Heart right ventricle (tissue), 16 donors: ENCODE results near the gene ORAI2. TPM values are rescaled to one million over a fixed set of nuclear protein-coding genes. Genes with fewer than 3 reads are reported as not detected.

ENCODE experiments used
- ATAC-seq, 8 donors: fragments of 200-7000 bp; cut with Tn5 transposase; one replicate each; pipeline ENCODE4 v1.9.1; 2020; ENCODE audit warnings: mild to moderate bottlenecking in 8 of 8, moderate library complexity in 8 of 8, moderate number of reproducible peaks in 1 of 8
- DNase-seq, 2 donors: peaks; one replicate each; pipeline ENCODE4 v3.0.0-alpha.2; 2020
- H3K27ac ChIP-seq, 10 donors: fragments of 200-600 bp; sonication (generic) in 2 of 10; one replicate each; pipeline versions ENCODE4 v1.5.0 to v1.8.0; 2020 to 2022; ENCODE audit warnings: mild to moderate bottlenecking in 3 of 10
- H3K27me3 ChIP-seq, 7 donors: fragments of 200-600 bp; one replicate each; pipeline ENCODE4 v1.8.0; 2021 to 2022; ENCODE audit warnings: mild to moderate bottlenecking in 2 of 7
- H3K36me3 ChIP-seq, 9 donors: fragments of 200-600 bp; sonication (generic) in 1 of 9; one replicate each; pipeline versions ENCODE4 v1.5.0 to v1.8.0; 2020 to 2022; ENCODE audit warnings: mild to moderate bottlenecking in 2 of 9
- H3K4me1 ChIP-seq, 9 donors: fragments of 200-600 bp; sonication (generic) in 1 of 9; one replicate each; pipeline versions ENCODE4 v1.5.0 to v1.8.0; 2020 to 2022; ENCODE audit warnings: mild to moderate bottlenecking in 4 of 9
- H3K4me3 ChIP-seq, 10 donors: fragments of 200-600 bp; sonication (generic) in 2 of 10; one replicate each; pipeline versions ENCODE4 v1.5.0 to v1.8.0; 2020 to 2022; ENCODE audit warnings: mild to moderate bottlenecking in 7 of 10, moderate library complexity in 2 of 10
- H3K9me3 ChIP-seq, 11 donors: fragments of 200-600 bp in 10 of 11; sonication (generic) in 2 of 11; one replicate each; pipeline versions ENCODE4 v1.5.0 to v1.8.0; 2013 to 2022; ENCODE audit warnings: mild to moderate bottlenecking in 2 of 11, control low read depth in 1 of 11, moderate library complexity in 1 of 11
- WGBS, 2 donors: extraction: QIAGEN DNeasy Blood & Tissue Kit; methylation state at CpG; one replicate each; pipeline ENCODE4 v1.1.7; 2013; ENCODE audit warnings: inconsistent platforms in 1 of 2; 5-methylcytosine and 5-hydroxymethylcytosine counted together
- intact Hi-C, 10 donors: fragments of 100-400 bp; cut with DNase I; formaldehyde crosslinking; loops; one replicate each; pipeline versions ENCODE4 v1.11.1 to v1.14.2; 2022
- polyA plus RNA-seq, 2 donors: library from polyadenylated mRNA; stranded (reverse); fragments of 200-250 nt; gene quantifications; one replicate each; pipeline ENCODE4 v1.2.3, GENCODE V29; 2013
- total RNA-seq, 10 donors: library from RNA; stranded (reverse); fragmentation: NEBNext Ultra II Directional in 3 of 10; extraction: Animal tissue kit (Norgen Biotek cat#: 25700) in 3 of 10; gene quantifications; one replicate each; pipeline versions ENCODE4 v1.2.1 to v1.2.4, GENCODE V29; 2021 to 2023
- TF ChIP-seq, protein P1 (sequence below), 9 donors: fragments of 200-600 bp; sonication (generic) in 2 of 9; IDR thresholded peaks; one replicate each; pipeline versions ENCODE4 v1.5.0 to v1.8.0; 2021 to 2022; ENCODE audit warnings: antibody characterized with exemption in 9 of 9, mild to moderate bottlenecking in 5 of 9, moderate library complexity in 1 of 9
- donor health status: Arrhythmogenic right ventricular cardiomyopathy.
- donor health status: ischemic (EF 13 %, LVEDD 7.1; RV severe dilation, severe dysfunction).
- donor health status: healthy with polysubstance abuse.
- donor health status: DM: no; HTN: yes; CAD: no.
- donor health status: DM: no; HTN: no; CAD: no.
- donor health status: ischemic (EF 25% LVEDD 6.9; RV normal size, moderate dysfunction).
- donor health status: ischemic (EF 25% LVEDD 5.7; RV mildly dilated, moderate dysfunction).
- donor health status: healthy.
- donor health status: DM: yes; HTN: yes; CAD: no.
- donor health status: Ischemic cardiomyopathy.
- donor health status: ischemic (EF 35%, LVEDD 5.7; RV mildly dilated, moderate dysfunction).
- donor health status: nonischemic (EF 11% LVEDD 7.7; RV severe dilation, severe dysfunction).
- donor health status: DM: yes; HTN: yes; CAD: no.
- donor health status: PGD.
- donor health status: ischemic (EF 29% LVEDD 5.4; RV normal size, mild dysfunction).
- donor health status: nonischemic (EF 23%, LVEDD 6.1; RV moderate dilation, normal function).

ORAI2 gene
- total and polyA plus RNA-seq, 12 donors: 1.7 to 11.6 (median 3.7) TPM

DNA sequence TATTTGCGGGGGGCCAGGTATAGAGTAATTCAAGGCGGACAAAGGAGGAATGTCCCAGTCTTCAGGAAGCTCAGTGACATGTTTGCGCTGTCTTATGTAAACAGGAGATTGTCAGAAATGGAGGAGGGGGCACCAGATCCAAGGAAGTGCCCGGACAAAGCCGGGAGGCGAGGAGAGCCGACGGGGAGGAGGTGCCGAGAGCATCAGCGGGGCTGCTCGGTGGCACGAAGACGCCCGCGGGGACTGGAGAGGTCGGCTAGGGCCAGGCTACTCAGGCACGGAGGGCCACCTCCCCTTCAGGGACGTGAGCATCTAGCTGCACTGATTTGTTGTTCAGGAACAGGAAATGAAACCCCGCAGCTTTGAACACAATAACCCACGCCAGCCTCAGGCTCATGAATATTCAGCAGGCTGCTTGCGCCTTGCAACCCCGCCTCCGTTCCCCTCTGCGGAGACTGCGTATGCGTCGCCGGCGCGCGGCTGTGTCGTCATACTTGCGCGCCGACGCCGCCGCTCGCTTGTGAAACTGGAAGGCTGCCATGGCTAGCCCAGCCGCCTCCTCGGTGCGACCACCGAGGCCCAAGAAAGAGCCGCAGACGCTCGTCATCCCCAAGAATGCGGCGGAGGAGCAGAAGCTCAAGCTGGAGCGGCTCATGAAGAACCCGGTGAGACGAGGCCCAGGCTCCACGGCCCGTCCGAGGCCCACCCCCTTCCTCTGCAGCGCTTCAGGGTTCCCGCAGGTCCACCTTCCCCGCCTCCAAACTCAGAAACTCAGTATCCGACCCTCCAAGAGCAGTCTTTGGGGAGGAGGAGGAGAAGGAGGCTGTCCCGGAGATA, 37.3 kb upstream of the ORAI2 start, which contains the start of gene PRKRIP1:
Gene PRKRIP1, plus strand, starts transcription at position 491 of the 837 bp plus-strand sequence. Its CDS starts 49 bp downstream, at position 540.
- 0% methylated on average over 53 to 57 of the region's 59 CpGs for WGBS, 2 donors
- peak within 1 kb of the TSS; percentile 43 to 94 (median 87) for H3K27ac ChIP-seq
- no peaks in the 10 kb centered on the region for H3K9me3 ChIP-seq
- peak; percentile 73 to 88 for DNase-seq
- TF ChIP-seq, protein P1, sequence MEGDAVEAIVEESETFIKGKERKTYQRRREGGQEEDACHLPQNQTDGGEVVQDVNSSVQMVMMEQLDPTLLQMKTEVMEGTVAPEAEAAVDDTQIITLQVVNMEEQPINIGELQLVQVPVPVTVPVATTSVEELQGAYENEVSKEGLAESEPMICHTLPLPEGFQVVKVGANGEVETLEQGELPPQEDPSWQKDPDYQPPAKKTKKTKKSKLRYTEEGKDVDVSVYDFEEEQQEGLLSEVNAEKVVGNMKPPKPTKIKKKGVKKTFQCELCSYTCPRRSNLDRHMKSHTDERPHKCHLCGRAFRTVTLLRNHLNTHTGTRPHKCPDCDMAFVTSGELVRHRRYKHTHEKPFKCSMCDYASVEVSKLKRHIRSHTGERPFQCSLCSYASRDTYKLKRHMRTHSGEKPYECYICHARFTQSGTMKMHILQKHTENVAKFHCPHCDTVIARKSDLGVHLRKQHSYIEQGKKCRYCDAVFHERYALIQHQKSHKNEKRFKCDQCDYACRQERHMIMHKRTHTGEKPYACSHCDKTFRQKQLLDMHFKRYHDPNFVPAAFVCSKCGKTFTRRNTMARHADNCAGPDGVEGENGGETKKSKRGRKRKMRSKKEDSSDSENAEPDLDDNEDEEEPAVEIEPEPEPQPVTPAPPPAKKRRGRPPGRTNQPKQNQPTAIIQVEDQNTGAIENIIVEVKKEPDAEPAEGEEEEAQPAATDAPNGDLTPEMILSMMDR (IDR thresholded peaks at IDR 0.05): no peak
- peak; percentile 90 to 96 (median 94) for ATAC-seq
- H3K4me3 ChIP-seq: peak within 1 kb of the TSS; percentile 76 to 99 (median 96)
- H3K36me3 ChIP-seq: peaks cover 0 to 57% (median 20%) of the 10 kb centered on the region in 9 donors
- no peaks in the 10 kb centered on the region for H3K27me3 ChIP-seq
- intact Hi-C loops: loop anchor here in 1 of 10 donors (10.0 kb wide), 1 partner anchor 851 kb away; no protein-coding TSS in a partner anchor
- peaks cover 0 to 17% (median 14%) of the 10 kb centered on the region in 9 donors for H3K4me1 ChIP-seq

DNA sequence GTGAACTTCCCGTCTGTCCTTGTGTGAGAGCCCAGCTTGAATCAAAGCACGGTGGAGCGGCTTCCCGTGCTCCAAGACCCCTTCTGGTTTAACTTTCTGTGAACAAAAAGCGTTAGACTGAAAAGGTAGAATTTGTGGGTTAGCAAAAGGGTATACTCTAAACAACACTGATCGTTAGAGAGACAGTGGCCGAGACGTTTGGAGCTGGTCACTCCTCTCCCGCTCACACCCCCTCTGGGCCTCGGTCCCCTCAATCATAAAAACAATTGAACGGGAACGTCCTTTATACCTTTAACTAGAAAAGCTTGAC, 36.7 kb upstream of the ORAI2 start:
- Histone ChIP-seq H3K9me3 (no peaks in the 10 kb centered on the region), H3K27ac (peak overlapping the region; percentile 43 to 94 (median 87)), H3K27me3 (no peaks in the 10 kb centered on the region), H3K4me1 (peaks cover 0 to 17% (median 14%) of the 10 kb centered on the region in 9 donors), H3K36me3 (peaks cover 0 to 61% (median 23%) of the 10 kb centered on the region in 9 donors), H3K4me3 (peak overlapping the region; percentile 76 to 99 (median 96))
- 0 to 1% methylated on average over 12 of the region's 12 CpGs for WGBS, 2 donors
- ATAC-seq: peak; percentile 2 to 18 (median 8)
- intact Hi-C loops: loop anchor here in 1 of 10 donors (10.0 kb wide), 1 partner anchor 852 kb away; no protein-coding TSS in a partner anchor
- TF ChIP-seq, protein P1 (IDR thresholded peaks at IDR 0.05): no peak
- DNase-seq: no peak

DNA sequence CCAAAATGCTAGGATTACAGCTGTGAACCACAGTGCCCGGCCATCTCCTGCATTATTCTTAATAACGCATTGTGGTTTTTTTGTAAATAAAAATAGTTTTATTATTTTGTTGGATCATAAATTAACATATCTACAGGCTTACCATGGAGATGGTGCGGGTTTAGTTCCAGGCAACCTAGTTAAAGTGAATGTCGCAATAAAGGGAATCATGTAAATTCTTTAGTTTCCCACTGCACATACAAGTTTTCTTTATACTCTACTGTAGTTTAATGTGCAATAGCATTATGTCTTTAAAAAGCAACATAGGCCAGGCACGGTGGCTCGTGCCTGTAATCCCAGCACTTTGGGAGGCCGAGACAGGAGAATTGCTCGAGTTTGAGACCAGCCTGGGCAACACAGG, 34.8 kb upstream of the ORAI2 start:
- H3K36me3 ChIP-seq: peaks cover 0 to 66% (median 34%) of the 10 kb centered on the region in 9 donors
- intact Hi-C loops: loop anchor here in 1 of 10 donors (10.0 kb wide), 1 partner anchor 854 kb away; no protein-coding TSS in a partner anchor
- H3K27ac ChIP-seq: no peak overlapping the region
- no peaks in the 10 kb centered on the region for H3K9me3 ChIP-seq
- H3K4me3 ChIP-seq: no peak overlapping the region
- no peak for ATAC-seq
- TF ChIP-seq, protein P1 (IDR thresholded peaks at IDR 0.05): no peak
- H3K4me1 ChIP-seq: peaks cover 0 to 17% (median 14%) of the 10 kb centered on the region in 9 donors
- H3K27me3 ChIP-seq: no peaks in the 10 kb centered on the region
- 95 to 98% methylated on average over 8 of the region's 8 CpGs for WGBS, 2 donors
- no peak for DNase-seq

DNA sequence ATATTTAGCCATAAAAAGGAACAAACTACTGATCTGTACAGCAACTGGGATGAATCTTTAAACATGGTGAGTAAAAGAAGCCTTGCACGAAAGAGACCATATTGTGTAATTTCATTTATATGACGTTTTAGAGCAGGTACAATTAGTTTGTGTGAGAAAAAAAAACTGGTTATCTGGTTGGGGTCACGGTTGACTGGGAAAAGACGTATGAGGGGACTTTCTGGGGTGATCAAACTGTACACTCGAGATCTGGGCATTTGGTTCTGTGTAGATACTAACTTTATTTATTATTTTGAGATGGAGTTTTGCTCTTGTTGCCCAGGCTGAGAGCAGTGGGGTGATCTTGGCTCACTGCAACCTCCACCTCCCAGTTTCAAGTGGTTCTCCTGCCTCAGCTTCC, 33.0 kb upstream of the ORAI2 start:
- H3K4me1 ChIP-seq: peaks cover 0 to 20% (median 13%) of the 10 kb centered on the region in 9 donors
- no peak overlapping the region for H3K4me3 ChIP-seq
- TF ChIP-seq, protein P1 (IDR thresholded peaks at IDR 0.05): no peak
- peaks cover 0 to 75% (median 50%) of the 10 kb centered on the region in 9 donors for H3K36me3 ChIP-seq
- 91 to 94% methylated on average over 5 of the region's 5 CpGs for WGBS, 2 donors
- intact Hi-C loops: no loop called here
- DNase-seq (no peak), ATAC-seq (no peak)
- no peak overlapping the region for H3K27ac ChIP-seq
- H3K27me3 ChIP-seq: no peaks in the 10 kb centered on the region
- no peaks in the 10 kb centered on the region for H3K9me3 ChIP-seq
